Measurements from ENCODE around the gene PPP4R3A.
A peak's percentile ranks its signal among the peaks of the same experiment; 100 is the strongest.
"Not testable (repeated sequence)": the region's sequence is repeated elsewhere in the genome, so short reads cannot be mapped to it uniquely, and the experiment has no call there.

PPP4R3A gene

DNA sequence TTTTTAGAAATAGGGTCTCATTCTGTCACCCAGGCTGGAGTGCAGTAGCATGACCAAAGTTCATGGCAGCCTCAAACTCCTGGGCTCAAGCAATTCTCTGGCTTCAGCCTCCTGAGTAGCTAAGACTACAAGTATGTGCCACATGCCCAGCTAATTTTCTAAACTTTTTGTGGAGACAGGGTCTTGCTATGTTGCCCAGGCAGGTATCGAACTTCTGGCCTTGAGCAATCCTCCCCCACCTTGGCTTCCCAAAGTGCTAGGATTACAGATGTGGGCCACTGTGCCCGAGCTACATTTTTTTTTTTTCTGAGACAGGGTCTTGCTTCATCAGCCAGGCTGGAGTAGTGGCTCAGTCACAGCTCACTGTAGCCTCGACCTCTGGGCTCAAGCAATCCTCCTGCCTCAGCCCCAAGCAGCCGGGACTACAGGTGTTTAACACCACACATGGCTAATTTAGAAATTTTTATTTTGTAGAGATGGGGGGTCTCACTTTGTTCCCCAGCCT lies 7.1 kb downstream of the PPP4R3A start:
- no peak for DNase-seq

GRCh38 chr14:91501951-91502930 lies 7.9 kb downstream of the PPP4R3A start:
- no peak for DNase-seq

GRCh38 chr14:91501348-91501747 lies 8.8 kb downstream of the PPP4R3A start:
- DNase-seq = no peak

DNA sequence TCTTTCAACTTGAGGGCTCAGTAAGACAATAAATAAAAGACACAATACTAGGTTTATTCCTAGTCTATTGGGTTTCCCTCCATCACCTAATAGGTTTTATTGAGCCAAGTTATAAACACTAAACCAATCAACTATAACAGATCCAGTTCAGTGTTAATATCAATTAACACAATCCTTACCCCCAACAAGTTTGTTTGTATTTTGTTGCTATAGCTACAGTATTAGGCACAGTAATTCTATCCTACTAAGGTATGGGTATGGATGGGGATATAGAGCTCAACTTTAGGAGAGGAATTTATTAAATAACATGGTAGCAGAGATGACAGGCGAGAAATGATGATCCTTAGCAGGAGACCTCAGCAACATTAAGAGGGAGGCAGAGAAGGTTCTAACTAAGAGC lies 13.3 kb downstream of the PPP4R3A start:
- DNase-seq = no peak

DNA sequence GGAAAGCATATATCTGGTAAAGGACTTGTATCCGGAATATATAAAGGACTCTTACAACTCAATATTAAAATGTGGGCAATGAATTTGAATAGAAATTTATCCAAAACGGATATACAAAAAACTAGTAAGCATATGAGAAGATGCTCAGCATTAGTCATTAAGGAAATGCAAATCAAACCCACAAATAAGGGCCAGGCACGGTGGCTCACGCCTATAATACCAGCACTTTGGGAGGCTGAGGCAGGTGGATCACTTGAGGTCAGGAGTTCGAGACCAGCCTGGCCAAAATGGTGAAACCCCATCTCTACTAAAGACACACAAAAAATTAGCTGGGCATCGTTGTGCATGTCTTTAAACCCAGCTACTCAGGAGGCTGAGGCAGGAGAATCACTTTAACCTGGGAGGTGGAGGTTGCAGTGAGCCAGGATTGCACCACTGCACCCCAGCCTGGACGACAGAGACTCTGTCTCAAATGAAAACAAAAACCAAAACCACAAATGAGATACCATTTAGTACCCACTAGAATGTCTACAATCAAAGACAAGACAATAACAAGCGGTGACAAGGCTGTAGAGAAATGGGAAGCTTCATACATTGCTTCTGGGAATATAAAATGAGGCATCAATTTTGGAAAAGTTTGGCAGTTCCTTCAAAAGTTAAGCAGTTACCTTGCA lies 15.6 kb downstream of the PPP4R3A start:
- DNase-seq = not testable (repeated sequence)

GRCh38 chr14:91493169-91493568 lies 16.9 kb downstream of the PPP4R3A start:
- DNase-seq = no peak

DNA sequence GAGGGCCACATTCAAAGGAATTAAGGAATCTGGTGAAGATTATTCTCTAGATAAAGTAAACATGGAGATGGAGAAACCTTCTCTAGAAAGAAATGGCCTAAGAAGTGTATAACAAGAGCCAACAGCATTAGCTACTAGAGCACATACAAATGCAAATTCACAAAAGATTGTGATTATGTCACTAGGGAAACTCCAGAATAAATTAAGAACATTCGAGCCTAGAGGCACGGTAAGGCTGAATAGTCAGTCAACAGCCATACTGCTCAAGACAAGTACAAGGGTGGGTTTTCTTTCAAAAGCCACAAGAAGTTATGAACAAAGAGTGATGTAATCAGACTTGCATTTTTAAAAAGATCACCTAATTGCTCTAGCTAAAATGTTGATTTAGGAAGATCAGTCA lies 25.4 kb downstream of the PPP4R3A start:
- DNase-seq = no peak

DNA sequence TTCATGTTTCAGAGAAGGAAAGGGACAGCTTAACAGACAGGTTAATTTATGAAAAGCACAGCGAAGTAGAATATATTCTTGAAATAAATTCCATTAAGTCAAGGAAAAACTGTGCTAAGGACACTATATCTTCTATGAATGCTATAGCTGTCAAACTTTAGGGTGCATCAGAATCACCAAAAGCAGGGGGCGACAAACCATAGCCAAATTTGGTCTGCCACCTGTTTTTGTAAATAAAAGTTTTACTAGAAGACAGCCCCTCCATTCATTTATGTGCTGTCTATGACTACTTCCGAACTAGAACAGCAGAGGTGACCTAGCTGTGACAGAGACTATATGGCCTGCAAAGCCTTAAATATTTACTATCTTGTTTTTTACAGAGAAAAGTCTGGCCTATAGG lies 25.9 kb downstream of the PPP4R3A start:
- peak in 1 of 2 donors; percentile 4 for DNase-seq

GRCh38 chr14:91482263-91483013 lies 27.7 kb downstream of the PPP4R3A start:
- no peak for DNase-seq

DNA sequence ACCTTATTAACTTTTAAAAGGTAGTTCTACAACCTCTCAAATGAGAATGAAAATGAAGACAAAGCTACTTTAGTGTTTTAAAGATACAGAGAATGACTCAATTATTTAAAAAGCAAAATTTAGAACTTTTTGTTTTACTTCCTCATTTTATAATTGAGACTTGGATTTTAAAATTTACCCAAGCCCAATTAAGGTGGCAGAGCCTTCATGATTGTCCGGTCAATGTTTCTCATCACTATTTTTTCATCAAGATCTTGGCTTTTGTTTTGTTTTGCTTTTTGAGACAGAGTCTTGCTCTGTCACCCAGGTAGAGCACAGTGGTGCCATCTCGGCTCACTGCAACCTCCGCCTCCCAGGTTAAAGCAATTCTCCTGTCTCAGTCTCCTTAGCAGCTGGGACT lies 32.7 kb downstream of the PPP4R3A start:
- no peak for DNase-seq

DNA sequence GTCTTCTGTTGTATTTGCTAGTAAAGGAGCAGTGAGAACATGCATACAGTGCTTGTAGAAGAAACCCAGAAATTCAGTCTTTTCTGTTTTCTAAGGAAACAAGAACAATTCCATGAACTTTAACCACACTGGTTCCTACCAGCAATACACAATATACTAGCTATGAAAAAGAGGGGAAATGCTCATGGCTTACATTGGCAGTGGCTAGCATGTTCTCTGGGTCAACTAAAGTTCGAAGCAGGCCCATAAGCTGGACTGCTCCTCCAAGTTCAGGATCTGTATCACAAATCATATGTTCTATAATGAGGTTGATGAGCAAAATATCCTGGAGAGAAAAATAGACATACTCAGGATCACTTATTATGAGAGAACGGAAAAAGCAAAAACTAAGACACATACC lies 37.1 kb downstream of the PPP4R3A start:
- no peak for DNase-seq

DNA sequence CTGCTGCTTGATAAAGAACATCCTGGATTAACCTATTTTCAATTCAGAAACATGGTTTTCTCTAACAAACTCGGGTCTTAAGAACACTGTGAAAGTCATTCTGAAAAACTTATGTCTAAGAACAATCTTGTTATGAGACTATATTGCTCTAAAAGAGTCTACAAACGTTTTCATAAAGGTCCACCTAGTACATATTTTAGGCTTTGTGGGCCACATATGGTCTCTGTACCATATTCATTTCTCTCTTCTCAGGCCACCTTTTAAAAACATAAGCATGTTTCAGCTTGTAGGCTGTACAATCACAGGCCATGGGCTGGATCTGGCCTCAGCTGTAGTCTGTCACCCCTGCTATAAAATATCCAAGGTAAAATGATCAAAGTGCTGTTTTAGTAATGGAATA lies 39.9 kb downstream of the PPP4R3A start:
- DNase-seq = no peak

DNA sequence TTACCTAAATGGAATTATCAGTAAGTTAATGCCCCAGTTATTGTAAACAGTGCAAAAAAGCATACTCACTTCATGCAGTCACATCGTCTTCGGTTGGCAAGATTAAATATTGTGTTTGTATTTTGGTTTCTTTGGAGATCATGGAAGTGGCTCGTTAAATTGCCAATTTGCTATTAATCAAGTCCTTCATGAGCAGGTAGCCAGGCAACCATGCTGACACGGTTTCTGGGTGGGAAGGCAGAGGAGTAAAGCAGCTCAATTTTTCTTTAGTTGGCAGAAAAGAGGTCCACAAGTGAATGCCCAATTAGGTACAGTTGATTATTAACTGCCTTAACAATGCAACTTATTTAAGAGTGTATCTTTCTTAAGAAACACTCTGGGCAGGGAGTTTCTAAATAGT lies 43.9 kb downstream of the PPP4R3A start:
- no peak for DNase-seq

DNA sequence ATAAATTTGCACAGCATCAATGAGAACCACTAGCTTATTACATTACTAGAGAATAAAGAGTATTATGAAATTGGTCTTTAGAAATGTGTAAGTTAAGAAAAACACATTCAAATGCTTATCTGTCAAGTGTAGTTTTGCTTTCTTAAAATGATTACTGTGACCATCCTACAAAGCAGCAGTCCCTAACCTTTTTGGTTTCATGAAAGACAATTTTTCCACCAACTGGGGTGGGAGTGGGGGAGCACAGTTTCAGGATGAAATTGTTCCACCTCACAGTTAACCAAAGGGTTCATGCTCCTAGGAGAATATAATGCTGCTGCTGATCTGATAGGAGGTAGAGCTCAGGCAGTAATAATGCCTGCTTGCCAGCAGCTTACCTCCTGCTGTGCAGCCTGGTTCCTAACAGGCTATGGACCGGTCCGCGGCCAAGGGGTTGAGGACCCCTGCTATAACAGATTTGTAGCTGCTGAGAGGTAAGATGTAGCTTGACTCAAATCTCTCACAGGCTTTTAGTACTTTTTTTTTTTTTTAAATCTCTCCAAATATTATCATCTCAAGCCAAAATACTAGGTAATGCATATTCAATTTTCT lies 45.4 kb downstream of the PPP4R3A start:
- DNase-seq = no peak

DNA sequence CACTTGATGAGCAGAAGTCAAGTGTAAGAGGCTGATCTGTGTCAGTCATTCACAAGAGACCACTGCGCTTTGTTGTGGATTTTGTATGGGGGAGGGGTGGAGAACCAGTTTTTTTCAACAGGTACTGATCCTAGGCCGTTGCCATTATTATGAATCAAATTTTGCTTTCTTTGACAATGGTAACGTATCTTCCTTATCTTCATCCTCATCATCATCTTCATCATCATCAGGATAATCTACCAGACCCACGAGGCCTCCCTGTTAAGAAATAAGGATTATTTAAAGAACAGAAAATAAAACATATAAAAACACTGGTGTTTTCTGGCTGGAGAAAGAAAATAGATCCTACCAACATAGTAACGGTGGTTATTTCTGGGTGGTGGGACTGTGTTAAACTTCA lies 51.5 kb downstream of the PPP4R3A start:
- no peak for DNase-seq

DNA sequence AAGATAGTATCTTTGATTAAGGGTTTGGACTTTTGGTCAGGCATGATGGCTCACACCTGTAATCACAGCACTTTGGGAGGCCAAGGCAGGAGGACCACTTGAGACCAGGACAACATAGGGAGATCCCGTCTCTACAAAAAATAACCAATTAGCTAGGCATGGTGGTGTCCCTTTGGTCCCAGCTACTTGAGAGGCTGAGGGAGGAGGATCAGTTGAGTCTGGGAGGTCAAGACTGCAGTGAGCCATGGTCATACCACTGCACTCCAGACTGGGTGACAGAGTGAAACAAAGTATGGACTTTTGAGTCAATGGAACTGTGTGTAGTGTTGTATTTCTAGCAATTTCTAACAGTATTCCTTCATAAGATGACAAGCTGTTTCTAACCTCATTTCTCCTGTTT lies 53.8 kb downstream of the PPP4R3A start:
- no peak for DNase-seq

DNA sequence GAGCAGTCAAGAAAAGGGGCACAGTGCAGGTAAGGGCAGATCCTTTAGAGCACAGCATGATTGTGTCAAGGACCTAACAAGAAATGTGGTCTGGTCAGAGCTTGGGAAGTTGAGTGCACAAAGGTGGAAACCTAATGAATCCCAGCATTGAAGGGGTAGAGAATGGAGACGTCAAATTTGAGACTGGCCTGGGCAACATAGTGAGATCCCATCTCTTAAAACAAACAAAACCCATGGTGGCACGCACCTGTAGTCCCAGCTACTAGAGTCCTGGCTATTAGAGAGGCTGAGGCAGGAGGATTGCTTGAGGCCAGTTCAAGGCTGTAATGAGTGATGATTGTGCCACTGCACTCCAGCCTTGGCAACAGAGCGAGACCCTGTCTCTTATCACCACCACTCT lies 55.5 kb downstream of the PPP4R3A start:
- DNase-seq = no peak

GRCh38 chr14:91454155-91454554 lies 56.0 kb downstream of the PPP4R3A start:
- DNase-seq = no peak

GRCh38 chr14:91453744-91454143 lies 56.4 kb downstream of the PPP4R3A start:
- DNase-seq = no peak

- no peak for DNase-seq
These were observed 65.6 kb downstream of the PPP4R3A start for GRCh38 chr14:91444335-91445020.

- DNase-seq = no peak
These were observed 70.8 kb downstream of the PPP4R3A start for GRCh38 chr14:91439345-91439744.

DNA sequence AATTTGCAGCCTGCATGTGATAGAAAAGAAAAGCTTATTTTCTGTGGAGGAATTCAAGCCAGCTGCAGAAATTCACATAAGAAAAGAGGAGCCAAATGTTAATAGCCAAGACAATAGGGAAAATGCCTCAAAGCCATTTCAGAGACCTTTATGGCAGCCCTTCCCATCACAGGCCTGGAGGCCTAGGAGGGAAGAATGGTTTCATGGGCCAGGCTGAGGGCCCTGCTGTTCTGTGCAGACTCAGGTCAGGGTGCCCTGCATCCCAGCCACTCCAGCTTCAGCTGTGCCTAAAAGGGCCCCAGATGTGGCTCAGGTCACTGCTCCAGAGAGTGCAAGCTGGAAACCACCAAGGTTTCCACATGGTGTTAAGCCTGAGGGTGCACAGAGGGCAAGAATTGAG lies 71.3 kb downstream of the PPP4R3A start:
- DNase-seq = no peak

All from activated CD4-positive, alpha-beta T cell treated with anti-CD3 and anti-CD28 coated beads for 4 hours (primary cell).